ENCODE data around the gene MRM2. TPM values are rescaled to one million over a fixed set of nuclear protein-coding genes. Genes with fewer than 3 reads are reported as not detected.

Gene MRM2
- total RNA-seq, 2 donors from 2014 or later, result 20.9 to 40.2 TPM

GRCh38 chr7:2191016-2191415, 51.0 kb downstream of the MRM2 start:
- Mint-ChIP-seq H3K36me3 (ENCODE audit: low read depth) (peaks cover 31% of the 10 kb centered on the region), H3K27me3 (no peaks in the 10 kb centered on the region), H3K9me3 (no peaks in the 10 kb centered on the region), H3K4me3 (no peak overlapping the region), H3K27ac (no peak overlapping the region), H3K4me1 (no peaks in the 10 kb centered on the region)
- no peak for ATAC-seq (replicated peaks)

GRCh38 chr7:2190531-2190930, 51.5 kb downstream of the MRM2 start:
- Mint-ChIP-seq H3K4me1 (no peaks in the 10 kb centered on the region), H3K36me3 (ENCODE audit: low read depth) (peaks cover 34% of the 10 kb centered on the region), H3K27me3 (no peaks in the 10 kb centered on the region), H3K27ac (no peak overlapping the region), H3K9me3 (no peaks in the 10 kb centered on the region), H3K4me3 (no peak overlapping the region)
- ATAC-seq (replicated peaks), result no peak

- Mint-ChIP-seq H3K27me3 (no peaks in the 10 kb centered on the region), H3K9me3 (no peaks in the 10 kb centered on the region), H3K27ac (no peak overlapping the region), H3K4me1 (peaks cover 6% of the 10 kb centered on the region), H3K36me3 (ENCODE audit: low read depth) (peaks cover 42% of the 10 kb centered on the region), H3K4me3 (no peak overlapping the region)
- ATAC-seq (replicated peaks), result no peak
Observed at GRCh38 chr7:2186166-2186565, 55.8 kb downstream of the MRM2 start.

GRCh38 chr7:2185715-2186114, 56.3 kb downstream of the MRM2 start:
- no peak for ATAC-seq (replicated peaks)
- Mint-ChIP-seq H3K4me3 (no peak overlapping the region), H3K27ac (peak overlapping the region; percentile 16), H3K27me3 (no peaks in the 10 kb centered on the region), H3K9me3 (no peaks in the 10 kb centered on the region), H3K4me1 (peaks cover 6% of the 10 kb centered on the region), H3K36me3 (ENCODE audit: low read depth) (peaks cover 45% of the 10 kb centered on the region)

Other genes starting within 250 kb of the MRM2 start
- gene MAD1L1, start 9.3 kb downstream of the MRM2 start, total RNA-seq, result 10 to 100 TPM; 46.7 to 66.0 TPM
- gene NUDT1, start within 50 bp of the MRM2 start, total RNA-seq, result 10 to 100 TPM; 64.5 to 71.9 TPM
- 10 to 100 TPM; 23.7 to 31.8 TPM for gene SNX8, start 72.2 kb upstream of the MRM2 start, total RNA-seq
- gene EIF3B, start 112.6 kb upstream of the MRM2 start, total RNA-seq, result 100 to 1,000 TPM; 145 to 283 TPM
- 1 to 10 TPM; 4.8 to 8.5 TPM for gene CHST12, start 161.4 kb upstream of the MRM2 start, total RNA-seq
- not detected for gene GRIFIN, start 234.2 kb upstream of the MRM2 start, total RNA-seq

Measured in activated T-helper 17 cell treated with anti-CD3 and anti-CD28 coated beads, Interleukin-2, amount 50 U/mL, for 72 hours (primary cell).